NCI-H1417 treated with DMSO at 0.1 percent for 48 hours (cell line): ENCODE measurements around the gene MYO19.
"Not testable (repeated sequence)": the region's sequence is repeated elsewhere in the genome, so short reads cannot be mapped to it uniquely, and the experiment has no call there.

Source experiments
- DNase-seq: peaks from one replicate; lab custom pipeline; 2025; lab: John Stamatoyannopoulos, UW

MYO19 gene

GRCh38 chr17:36464765-36465088 lies 69.9 kb downstream of the MYO19 start:
- DNase-seq: no peak

- DNase-seq: no peak
These were observed 70.5 kb downstream of the MYO19 start for GRCh38 chr17:36463916-36464764.

GRCh38 chr17:36461330-36462110 lies 73.1 kb downstream of the MYO19 start:
- DNase-seq: no peak

- no peak for DNase-seq
These were observed 74.3 kb downstream of the MYO19 start for GRCh38 chr17:36460265-36460937.

GRCh38 chr17:36459601-36460000 lies 75.1 kb downstream of the MYO19 start:
- DNase-seq: no peak

- DNase-seq: no peak
These were observed 75.6 kb downstream of the MYO19 start for GRCh38 chr17:36459045-36459444.

- not testable (repeated sequence) for DNase-seq
These were observed 77.0 kb downstream of the MYO19 start for GRCh38 chr17:36457701-36458100.

GRCh38 chr17:36452888-36453287 lies 81.8 kb downstream of the MYO19 start:
- DNase-seq: not testable (repeated sequence)

- not testable (repeated sequence) for DNase-seq
These were observed 84.7 kb downstream of the MYO19 start for GRCh38 chr17:36449997-36450396.
